Activated naive CD4-positive, alpha-beta T cell treated with anti-CD3 and anti-CD28 coated beads, Interleukin-2, amount 50 U/mL, for 72 hours (primary cell): ENCODE measurements around the gene MSH2. TPM values are rescaled to one million over a fixed set of nuclear protein-coding genes. Genes with fewer than 3 reads are reported as not detected.
A peak's percentile ranks its signal among the peaks of the same experiment; 100 is the strongest.
"Not testable (repeated sequence)": the region's sequence is repeated elsewhere in the genome, so short reads cannot be mapped to it uniquely, and the experiment has no call there.

ENCODE experiments used
- ATAC-seq, 2 donors: fragments of 150-1000 bp; cut with Tn5 transposase; 2 replicates each; pipeline ENCODE4 v1.10.0; 2021; ENCODE audit warnings: mild to moderate bottlenecking in 2 of 2, moderate library complexity in 2 of 2
- DNase-seq, 2 donors: peaks; one replicate each; pipeline ENCODE4 v3.0.0; 2021 to 2022; ENCODE audit warnings: low spot score in 2 of 2
- H3K27ac Mint-ChIP-seq, 2 donors: one replicate each; pipeline ENCODE4 v1.8.0; 2022; ENCODE audit warnings: mild to moderate bottlenecking in 2 of 2, mixed read lengths in 2 of 2
- H3K36me3 Mint-ChIP-seq, 2 donors: one replicate each; pipeline ENCODE4 v1.8.0; 2022; ENCODE audit warnings: mixed read lengths in 2 of 2
- H3K9me3 Mint-ChIP-seq, 2 donors: one replicate each; pipeline ENCODE4 v1.8.0; 2022; ENCODE audit warnings: mixed read lengths in 2 of 2
- total RNA-seq, 2 donors: library from RNA; stranded (reverse); gene quantifications; one replicate each; pipeline ENCODE4 v1.2.3, GENCODE V29; 2022

MSH2 gene
- total RNA-seq, 2 donors from 2014 or later = 56.0 to 57.2 TPM

DNA sequence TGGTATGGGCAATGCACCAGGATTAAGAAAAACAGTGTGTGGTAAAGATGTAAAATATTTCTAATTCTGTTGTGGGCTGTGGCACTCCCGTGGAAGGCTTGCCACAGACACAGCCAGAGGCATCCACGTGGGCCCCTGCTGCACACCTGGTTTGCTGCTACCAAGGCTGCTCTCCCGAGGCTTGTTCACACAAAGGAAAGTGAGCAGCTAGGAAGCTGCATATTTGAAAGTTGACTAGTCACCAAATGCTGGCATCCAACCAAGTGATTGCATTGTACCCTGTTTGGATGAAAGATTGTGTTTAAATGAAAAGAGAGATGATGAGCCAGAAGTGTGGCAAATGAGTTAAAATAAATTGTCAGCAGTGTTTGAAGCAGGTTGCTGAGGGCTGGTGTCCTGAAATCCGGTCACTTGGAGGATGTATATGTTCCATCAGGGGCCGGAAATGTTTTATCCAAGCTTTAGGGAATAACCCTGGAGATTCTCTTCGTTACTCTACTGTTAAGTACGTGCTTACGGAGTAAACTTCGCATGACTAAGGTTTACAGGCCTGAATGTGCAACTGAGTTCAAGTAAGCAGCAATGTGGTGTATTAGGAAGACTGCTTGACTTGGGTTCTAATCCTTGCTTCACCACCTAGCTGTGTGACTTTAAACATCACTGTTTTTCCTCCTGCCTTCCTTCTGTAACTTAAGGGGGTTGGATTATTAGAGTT, 86.1 kb downstream of the MSH2 start:
- Mint-ChIP-seq H3K36me3 (peaks cover 0 to 10% of the 10 kb centered on the region in 2 donors), H3K27ac (no peak overlapping the region), H3K9me3 (no peaks in the 10 kb centered on the region)
- no peak for DNase-seq
- no peak for ATAC-seq

GRCh38 chr2:47490406-47490805, 87.5 kb downstream of the MSH2 start:
- ATAC-seq = no peak
- Mint-ChIP-seq H3K36me3 (peaks cover 0 to 10% of the 10 kb centered on the region in 2 donors), H3K27ac (no peak overlapping the region), H3K9me3 (no peaks in the 10 kb centered on the region)
- no peak for DNase-seq

- no peak overlapping the region for H3K27ac Mint-ChIP-seq
- no peak for ATAC-seq
These were observed 90.5 kb downstream of the MSH2 start for GRCh38 chr2:47493317-47494035.

GRCh38 chr2:47494267-47495130, 91.5 kb downstream of the MSH2 start:
- Mint-ChIP-seq H3K27ac (no peak overlapping the region), H3K36me3 (peaks cover 4 to 6% of the 10 kb centered on the region in 2 donors)
- ATAC-seq = no peak

More at GRCh38 chr2:47493317-47494035, 90.5 kb downstream of the MSH2 start:
- Mint-ChIP-seq H3K9me3 (no peaks in the 10 kb centered on the region), H3K36me3 (no peaks in the 10 kb centered on the region)
- DNase-seq = no peak

GRCh38 chr2:47497843-47498460, 95.0 kb downstream of the MSH2 start:
- Mint-ChIP-seq H3K36me3 (peaks cover 12 to 29% of the 10 kb centered on the region in 2 donors), H3K27ac (no peak overlapping the region), H3K9me3 (peaks cover 7% of the 10 kb centered on the region in 2 donors)
- ATAC-seq (no peak), DNase-seq (no peak)

More at GRCh38 chr2:47494267-47495130, 91.5 kb downstream of the MSH2 start:
- DNase-seq = no peak
- H3K9me3 Mint-ChIP-seq = no peaks in the 10 kb centered on the region

- H3K9me3 Mint-ChIP-seq = peaks cover 7 to 12% of the 10 kb centered on the region in 2 donors
- ATAC-seq (no peak), DNase-seq (no peak)
- no peak overlapping the region for H3K27ac Mint-ChIP-seq
- H3K36me3 Mint-ChIP-seq = peaks cover 12 to 33% of the 10 kb centered on the region in 2 donors
These were observed 96.1 kb downstream of the MSH2 start for GRCh38 chr2:47499093-47499492.

DNA sequence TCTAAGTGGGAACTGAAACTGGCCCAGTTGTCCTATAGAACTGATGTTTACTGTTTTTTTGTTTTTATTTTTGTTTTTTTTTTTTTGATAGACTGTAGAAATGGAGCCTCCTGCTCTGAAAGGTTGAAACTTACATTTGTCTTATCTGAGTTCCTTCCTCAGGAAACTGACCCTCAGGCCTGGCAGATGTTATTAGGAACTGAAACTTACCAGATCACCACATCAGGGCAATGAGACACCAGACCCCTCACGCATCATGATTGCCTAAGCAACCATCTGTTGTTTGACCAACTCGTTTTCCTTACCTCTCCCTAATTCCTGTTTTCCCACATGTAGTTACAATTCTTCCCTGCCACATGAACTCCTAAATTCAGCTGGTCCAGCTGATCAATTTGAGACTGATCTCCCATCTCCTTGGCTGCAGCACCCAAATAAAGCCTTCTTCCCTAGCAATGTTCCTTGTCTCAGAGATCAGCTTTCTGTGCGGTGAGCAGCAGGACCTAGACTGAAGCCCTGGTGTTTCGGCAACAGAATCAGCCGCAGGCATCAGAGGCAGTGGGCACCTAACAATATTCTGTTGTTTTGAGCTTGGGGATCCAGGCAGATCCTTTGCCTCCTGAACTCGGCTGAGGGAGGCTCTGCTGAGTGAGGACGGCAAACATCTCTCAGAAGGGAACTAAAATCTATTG, 96.8 kb downstream of the MSH2 start:
- H3K27ac Mint-ChIP-seq = peak overlapping the region in 1 of 2 donors; percentile 9
- H3K9me3 Mint-ChIP-seq = peaks cover 7 to 18% of the 10 kb centered on the region in 2 donors
- no peak for ATAC-seq
- DNase-seq = no peak
- H3K36me3 Mint-ChIP-seq = peaks cover 12 to 39% of the 10 kb centered on the region in 2 donors

DNA sequence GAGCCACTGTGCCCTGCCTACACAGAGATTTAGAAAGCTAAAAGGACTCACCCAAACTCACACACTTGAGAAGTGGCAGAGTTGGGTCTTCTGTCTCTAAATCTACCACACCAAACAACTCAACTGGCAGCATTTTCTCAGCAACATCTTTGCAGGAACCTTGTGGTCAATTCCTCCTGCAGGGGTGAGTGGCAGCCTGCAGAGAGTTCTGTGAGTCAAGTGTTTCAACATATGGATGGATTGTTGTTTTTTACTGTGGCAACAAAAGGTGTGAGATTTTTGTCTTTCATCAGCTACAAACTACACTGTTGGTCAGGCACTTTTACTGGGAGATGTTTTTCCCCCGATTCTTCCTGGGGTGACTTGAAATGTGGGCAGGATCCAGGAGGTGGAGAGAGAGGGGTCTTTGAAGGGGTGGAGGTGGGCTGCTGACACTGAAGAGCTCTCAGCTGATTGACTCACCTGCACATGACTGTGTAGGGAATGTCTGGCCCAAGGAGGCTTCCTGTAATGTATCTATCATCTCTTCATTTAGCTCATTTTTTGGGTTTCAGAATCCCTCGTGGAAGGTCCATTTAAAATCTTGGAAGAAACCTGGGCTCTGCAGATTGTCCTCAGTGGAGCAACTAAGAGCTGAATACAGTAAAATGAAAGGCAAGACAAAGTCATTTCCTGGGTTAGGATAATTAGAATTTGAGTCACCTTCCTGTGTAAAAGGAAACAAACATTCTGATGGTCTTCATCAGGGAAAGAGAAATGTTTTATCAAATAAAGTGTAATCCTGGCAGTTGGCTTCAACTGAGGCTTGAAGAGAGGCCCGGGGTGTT, 98.6 kb downstream of the MSH2 start:
- ATAC-seq (peak; percentile 24 to 83), DNase-seq (peak in 1 of 2 donors; percentile 9)
- H3K27ac Mint-ChIP-seq = peak overlapping the region; percentile 26 to 81
- peaks cover 11 to 24% of the 10 kb centered on the region in 2 donors for H3K9me3 Mint-ChIP-seq
- H3K36me3 Mint-ChIP-seq = peaks cover 18 to 51% of the 10 kb centered on the region in 2 donors

- not testable (repeated sequence) for ATAC-seq
- Mint-ChIP-seq H3K27ac (peak overlapping the region in 1 of 2 donors; percentile 26), H3K9me3 (peaks cover 11 to 24% of the 10 kb centered on the region in 2 donors)
These were observed 99.5 kb downstream of the MSH2 start for GRCh38 chr2:47502498-47502897.

DNA sequence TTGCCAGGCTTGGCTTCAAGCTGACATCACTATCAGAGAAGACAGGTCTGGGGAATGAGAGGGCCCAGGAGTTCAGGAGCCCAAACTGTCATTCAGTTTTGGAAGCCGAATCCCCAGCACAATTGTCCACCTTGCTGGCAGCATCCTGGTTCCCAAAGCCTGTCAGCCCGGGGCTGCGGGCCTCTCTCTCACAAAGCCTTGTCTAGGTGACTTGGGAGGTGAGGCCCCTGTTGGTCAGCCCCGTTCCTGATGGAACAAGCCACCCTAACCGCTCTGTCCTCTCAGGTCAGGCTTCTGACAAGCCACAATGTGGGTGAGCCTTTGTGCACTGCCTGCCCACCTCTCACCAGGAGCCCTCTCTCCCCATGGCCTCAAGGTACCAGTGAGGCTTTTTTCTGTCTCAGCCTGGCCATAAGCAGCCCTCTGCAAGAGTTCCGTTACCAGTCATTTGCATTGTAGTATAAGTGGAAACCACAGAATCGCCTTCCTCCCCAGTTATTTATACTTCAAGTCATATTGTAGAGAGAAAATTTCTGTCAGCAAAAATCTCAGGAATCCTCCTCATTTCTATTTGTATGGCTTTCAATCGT, 100.6 kb downstream of the MSH2 start:
- no peak overlapping the region for H3K27ac Mint-ChIP-seq
- peaks cover 11 to 24% of the 10 kb centered on the region in 2 donors for H3K9me3 Mint-ChIP-seq
- H3K36me3 Mint-ChIP-seq = peaks cover 18 to 51% of the 10 kb centered on the region in 2 donors
- DNase-seq (no peak), ATAC-seq (no peak)

More at GRCh38 chr2:47502498-47502897, 99.5 kb downstream of the MSH2 start:
- not testable (repeated sequence) for DNase-seq
- peaks cover 18 to 51% of the 10 kb centered on the region in 2 donors for H3K36me3 Mint-ChIP-seq

DNA sequence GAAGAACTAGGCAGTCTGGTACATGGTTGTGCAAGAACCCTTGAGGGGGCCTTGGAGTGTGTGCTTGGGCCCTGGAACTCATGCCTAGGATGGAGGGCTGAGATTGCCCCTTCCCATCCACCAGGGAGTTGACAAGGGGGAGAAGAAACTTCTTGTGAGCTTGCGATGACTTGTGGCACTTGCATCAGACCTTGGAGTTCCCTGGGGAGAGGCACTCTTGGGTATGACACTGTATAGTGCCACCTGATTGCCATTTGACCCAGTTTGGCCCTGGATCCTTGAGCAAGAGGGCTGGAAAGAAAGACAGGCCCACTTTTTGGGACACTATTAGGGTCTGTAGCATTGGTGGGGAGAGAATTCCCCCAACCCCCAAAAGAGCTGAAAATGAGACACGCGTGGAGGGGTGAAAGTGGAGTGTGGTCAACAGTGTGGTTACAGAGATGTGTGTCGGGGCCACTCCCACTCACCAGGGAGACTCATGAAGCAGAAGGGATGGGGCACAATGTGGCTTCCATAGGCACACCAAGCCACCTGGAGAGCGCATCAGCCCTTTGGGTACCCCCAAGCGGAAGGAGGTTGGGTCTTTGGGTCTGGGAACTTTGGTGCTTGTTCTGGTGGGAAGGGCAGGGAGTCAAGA, 101.3 kb downstream of the MSH2 start:
- ATAC-seq = no peak
- Mint-ChIP-seq H3K9me3 (peaks cover 11 to 24% of the 10 kb centered on the region in 2 donors), H3K27ac (no peak overlapping the region), H3K36me3 (peaks cover 14 to 48% of the 10 kb centered on the region in 2 donors)
- DNase-seq = no peak

DNA sequence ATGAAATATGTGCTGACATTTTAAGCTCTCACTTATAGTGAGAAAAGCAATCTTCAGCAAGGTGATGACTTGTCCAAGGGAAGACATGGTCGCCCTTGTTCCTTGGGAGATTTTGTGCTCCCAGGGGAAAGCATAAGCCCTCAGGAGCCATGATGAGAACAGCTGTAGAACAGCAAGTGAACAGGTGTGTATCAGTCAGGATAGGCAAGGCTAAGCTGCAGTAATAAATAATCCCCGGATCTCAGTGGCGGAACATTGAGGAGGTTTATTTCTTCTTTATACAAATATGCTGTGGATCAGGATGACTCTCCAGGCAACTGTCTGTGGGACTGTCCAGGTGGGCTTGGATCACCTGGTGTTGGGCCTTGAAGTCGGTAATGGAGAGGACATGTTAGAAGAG, 103.1 kb downstream of the MSH2 start:
- ATAC-seq (no peak), DNase-seq (no peak)
- Mint-ChIP-seq H3K36me3 (peaks cover 6 to 36% of the 10 kb centered on the region in 2 donors), H3K27ac (no peak overlapping the region), H3K9me3 (peaks cover 4 to 17% of the 10 kb centered on the region in 2 donors)

DNA sequence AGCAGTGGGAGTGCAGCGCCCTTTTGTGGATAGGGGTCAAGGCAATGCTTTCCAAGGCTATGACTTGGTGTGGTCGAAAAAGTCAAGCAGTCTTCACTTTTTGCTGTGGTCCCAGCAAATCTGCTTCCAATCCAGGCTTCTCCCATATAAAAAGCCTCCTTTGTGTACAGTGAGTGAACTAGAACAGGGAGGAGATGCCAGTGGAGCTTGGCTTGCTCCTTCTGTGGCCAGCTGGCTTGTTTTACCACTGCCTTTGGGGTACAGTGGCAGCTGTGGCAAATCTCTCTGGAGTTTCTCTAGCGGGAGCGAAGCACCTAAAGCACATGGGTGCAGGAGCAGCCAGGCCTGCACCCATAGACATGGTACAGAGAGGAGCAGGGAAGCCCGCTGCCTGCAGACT, 103.5 kb downstream of the MSH2 start:
- peaks cover 6 to 32% of the 10 kb centered on the region in 2 donors for H3K36me3 Mint-ChIP-seq
- no peak overlapping the region for H3K27ac Mint-ChIP-seq
- no peak for DNase-seq
- no peak for ATAC-seq
- peaks cover 4 to 17% of the 10 kb centered on the region in 2 donors for H3K9me3 Mint-ChIP-seq

DNA sequence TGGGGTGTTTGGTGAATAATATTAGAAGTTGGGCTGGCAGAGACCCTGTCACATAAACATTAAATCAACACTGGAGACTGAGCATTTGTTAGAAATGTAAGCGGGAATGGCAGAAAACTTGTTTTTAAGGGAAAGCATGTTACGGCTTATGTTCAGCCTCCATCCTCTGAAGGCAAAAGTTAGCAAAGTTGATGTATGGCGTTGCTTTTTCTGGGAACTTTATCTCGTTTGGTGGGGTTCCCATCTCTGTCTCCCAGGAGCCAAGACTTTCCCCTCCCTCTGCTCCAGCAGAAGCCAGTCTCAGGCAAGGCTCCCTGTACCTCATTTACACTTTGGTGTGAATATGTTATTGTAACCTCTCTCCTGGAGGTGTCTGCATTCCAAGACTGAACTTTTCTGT, 105.1 kb downstream of the MSH2 start:
- H3K36me3 Mint-ChIP-seq = peaks cover 6 to 23% of the 10 kb centered on the region in 2 donors

More for the DNA sequence above, 105.1 kb downstream of the MSH2 start:
- H3K27ac Mint-ChIP-seq = no peak overlapping the region
- no peak for ATAC-seq
- DNase-seq = no peak
- H3K9me3 Mint-ChIP-seq = peaks cover 4 to 17% of the 10 kb centered on the region in 2 donors
